ENCODE results near the gene HSPB1. TPM values are rescaled to one million over a fixed set of nuclear protein-coding genes. Genes with fewer than 3 reads are reported as not detected.
A peak's percentile ranks its signal among the peaks of the same experiment; 100 is the strongest.

Gene HSPB1
- total RNA-seq, 6 experiments from 2014 or later: 1,016 to 1,211 (median 1,126) TPM

DNA sequence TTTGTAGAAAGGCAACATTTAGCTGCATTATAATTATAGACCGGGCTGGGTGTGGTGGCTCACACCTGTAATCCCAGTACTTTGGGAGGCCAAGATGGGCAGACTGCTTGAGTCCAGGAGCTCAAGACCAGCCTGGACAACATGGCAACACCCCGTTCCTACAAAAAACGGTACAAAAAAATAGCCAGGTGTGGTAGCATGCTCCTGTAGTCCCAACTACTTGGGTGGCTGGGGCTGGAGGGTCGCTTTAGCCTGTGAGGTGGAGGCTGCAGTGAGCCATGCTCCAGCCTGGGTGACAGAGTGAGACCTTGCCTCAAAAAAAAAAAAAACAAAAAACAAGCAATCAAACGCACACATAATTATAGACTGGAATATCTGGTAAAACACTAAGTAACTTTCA lies 51.3 kb downstream of the HSPB1 start:
- H3K9me3 Mint-ChIP-seq: no peaks in the 10 kb centered on the region
- H3K27ac Mint-ChIP-seq: no peak overlapping the region
- peaks cover 5% of the 10 kb centered on the region; the same call in 1 of the 2 replicates for H3K27me3 Mint-ChIP-seq (ENCODE audit: insufficient read depth)
- H3K4me3 Mint-ChIP-seq: 0 out of 2 replicates have a peak overlapping the region, but pooled peaks have one; percentile 13
- H3K36me3 Mint-ChIP-seq (ENCODE audit: low read depth): peaks cover 63% of the 10 kb centered on the region
- TF ChIP-seq, protein P1, sequence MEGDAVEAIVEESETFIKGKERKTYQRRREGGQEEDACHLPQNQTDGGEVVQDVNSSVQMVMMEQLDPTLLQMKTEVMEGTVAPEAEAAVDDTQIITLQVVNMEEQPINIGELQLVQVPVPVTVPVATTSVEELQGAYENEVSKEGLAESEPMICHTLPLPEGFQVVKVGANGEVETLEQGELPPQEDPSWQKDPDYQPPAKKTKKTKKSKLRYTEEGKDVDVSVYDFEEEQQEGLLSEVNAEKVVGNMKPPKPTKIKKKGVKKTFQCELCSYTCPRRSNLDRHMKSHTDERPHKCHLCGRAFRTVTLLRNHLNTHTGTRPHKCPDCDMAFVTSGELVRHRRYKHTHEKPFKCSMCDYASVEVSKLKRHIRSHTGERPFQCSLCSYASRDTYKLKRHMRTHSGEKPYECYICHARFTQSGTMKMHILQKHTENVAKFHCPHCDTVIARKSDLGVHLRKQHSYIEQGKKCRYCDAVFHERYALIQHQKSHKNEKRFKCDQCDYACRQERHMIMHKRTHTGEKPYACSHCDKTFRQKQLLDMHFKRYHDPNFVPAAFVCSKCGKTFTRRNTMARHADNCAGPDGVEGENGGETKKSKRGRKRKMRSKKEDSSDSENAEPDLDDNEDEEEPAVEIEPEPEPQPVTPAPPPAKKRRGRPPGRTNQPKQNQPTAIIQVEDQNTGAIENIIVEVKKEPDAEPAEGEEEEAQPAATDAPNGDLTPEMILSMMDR (IDR thresholded peaks at IDR 0.05): no peak
- no peak for DNase-seq
- peaks cover 63% of the 10 kb centered on the region for H3K4me1 Mint-ChIP-seq (ENCODE audit: low read depth)

Other genes with a start within 250 kb of the HSPB1 start
- gene SRRM3, start 100.8 kb upstream of the HSPB1 start, total RNA-seq (2021; fragmentation: NEBNext Ultra II Directional; extraction: Animal tissue kit (Norgen Biotek cat#: 25700)): under 1 TPM in 5 of 6 experiments, not detected in 1; 0.09 to 0.23 (median 0.18) TPM
- 100 to 1,000 TPM; 171 to 210 (median 180) TPM for gene YWHAG, start 56.3 kb downstream of the HSPB1 start, total RNA-seq (2021; fragmentation: NEBNext Ultra II Directional; extraction: Animal tissue kit (Norgen Biotek cat#: 25700))
- gene SSC4D, start 107.0 kb downstream of the HSPB1 start, total RNA-seq (2021; fragmentation: NEBNext Ultra II Directional; extraction: Animal tissue kit (Norgen Biotek cat#: 25700)): 1 to 10 TPM in 1 of 6 experiments, under 1 TPM in 5; 0.23 to 1.1 (median 0.51) TPM
- 10 to 100 TPM; 17.5 to 30.4 (median 25.6) TPM for gene ZP3, start 122.3 kb downstream of the HSPB1 start, total RNA-seq (2021; fragmentation: NEBNext Ultra II Directional; extraction: Animal tissue kit (Norgen Biotek cat#: 25700))
- 10 to 100 TPM; 11.1 to 15.6 (median 12.9) TPM for gene DTX2, start 159.0 kb downstream of the HSPB1 start, total RNA-seq (2021; fragmentation: NEBNext Ultra II Directional; extraction: Animal tissue kit (Norgen Biotek cat#: 25700))
- under 1 TPM in 1 of 6 experiments, not detected in 5; 0.41 TPM for gene UPK3B, start 207.9 kb downstream of the HSPB1 start, total RNA-seq (2021; fragmentation: NEBNext Ultra II Directional; extraction: Animal tissue kit (Norgen Biotek cat#: 25700))
- under 1 TPM in 1 of 6 experiments, not detected in 5; 0.07 TPM for gene SPDYE16, start 240.6 kb downstream of the HSPB1 start, total RNA-seq (2021; fragmentation: NEBNext Ultra II Directional; extraction: Animal tissue kit (Norgen Biotek cat#: 25700))

All from HFFc6 (cell line).